Effector memory CD8-positive, alpha-beta T cell (primary cell): ENCODE results near the gene PAX9.

Experiments
- ATAC-seq: fragments of 150-1000 bp; cut with Tn5 transposase; replicated peaks from 2 replicates; pipeline ENCODE4 v1.10.0; 2021; ENCODE audit warnings: mild to moderate bottlenecking, moderate library complexity
- DNase-seq, 3 experiments: peaks; one replicate each; pipeline ENCODE4 v3.0.0; 2021
- H3K27ac Mint-ChIP-seq, 2 donors: one replicate each; pipeline ENCODE4 v1.8.0; 2022; ENCODE audit warnings: mild to moderate bottlenecking in 2 of 2, mixed read lengths in 2 of 2, moderate library complexity in 2 of 2
- H3K27me3 Mint-ChIP-seq, 2 donors: one replicate each; pipeline ENCODE4 v1.8.0; 2022; ENCODE audit warnings: mixed read lengths in 2 of 2
- H3K36me3 Mint-ChIP-seq: one replicate; pipeline ENCODE4 v1.8.0; 2022; ENCODE audit warnings: mild to moderate bottlenecking, moderate library complexity, mixed read lengths; ENCODE audit not compliant: insufficient read depth
- H3K4me1 Mint-ChIP-seq, 2 donors: one replicate each; pipeline ENCODE4 v1.8.0; 2022; ENCODE audit warnings: low read depth in 2 of 2, mixed read lengths in 2 of 2
- H3K4me3 Mint-ChIP-seq, 2 donors: one replicate each; pipeline ENCODE4 v1.8.0; 2022; ENCODE audit warnings: mild to moderate bottlenecking in 2 of 2, mixed read lengths in 2 of 2, moderate library complexity in 2 of 2
- H3K9me3 Mint-ChIP-seq, 2 donors: one replicate each; pipeline ENCODE4 v1.8.0; 2022; ENCODE audit warnings: mixed read lengths in 2 of 2

The PAX9 gene

GRCh38 chr14:36649872-36650650, 11.6 kb upstream of the PAX9 start:
- Mint-ChIP-seq H3K4me1 (no peaks in the 10 kb centered on the region), H3K27me3 (peaks cover 67 to 69% of the 10 kb centered on the region in 2 donors), H3K36me3 (no peaks in the 10 kb centered on the region), H3K4me3 (no peak overlapping the region), H3K9me3 (no peaks in the 10 kb centered on the region), H3K27ac (no peak overlapping the region)
- DNase-seq (no peak), ATAC-seq (no peak)

- Mint-ChIP-seq H3K27ac (no peak overlapping the region), H3K4me3 (no peak overlapping the region), H3K9me3 (peaks cover 0 to 2% of the 10 kb centered on the region in 2 donors), H3K36me3 (no peaks in the 10 kb centered on the region), H3K27me3 (peaks cover 71 to 78% of the 10 kb centered on the region in 2 donors), H3K4me1 (peaks cover 4 to 5% of the 10 kb centered on the region in 2 donors)
- no peak for DNase-seq
- ATAC-seq: no peak
Measured at GRCh38 chr14:36652542-36653201, 9.0 kb upstream of the PAX9 start.

- Mint-ChIP-seq H3K36me3 (no peaks in the 10 kb centered on the region), H3K4me1 (peaks cover 4 to 5% of the 10 kb centered on the region in 2 donors), H3K9me3 (peaks cover 0 to 2% of the 10 kb centered on the region in 2 donors), H3K27ac (no peak overlapping the region), H3K4me3 (no peak overlapping the region), H3K27me3 (peaks cover 71 to 73% of the 10 kb centered on the region in 2 donors)
- DNase-seq (no peak), ATAC-seq (no peak)
Measured at GRCh38 chr14:36653413-36653812, 8.2 kb upstream of the PAX9 start.

- Mint-ChIP-seq H3K4me3 (no peak overlapping the region), H3K36me3 (no peaks in the 10 kb centered on the region), H3K27me3 (peaks cover 76 to 79% of the 10 kb centered on the region in 2 donors), H3K9me3 (peaks cover 0 to 2% of the 10 kb centered on the region in 2 donors), H3K4me1 (peaks cover 4 to 5% of the 10 kb centered on the region in 2 donors), H3K27ac (no peak overlapping the region)
- DNase-seq (no peak), ATAC-seq (no peak)
Measured at GRCh38 chr14:36653962-36654793, 7.5 kb upstream of the PAX9 start.

GRCh38 chr14:36654794-36655381, 6.8 kb upstream of the PAX9 start:
- H3K9me3 Mint-ChIP-seq: peaks cover 0 to 2% of the 10 kb centered on the region in 2 donors
- no peak overlapping the region for H3K4me3 Mint-ChIP-seq
- no peak for ATAC-seq
- peaks cover 83 to 86% of the 10 kb centered on the region in 2 donors for H3K27me3 Mint-ChIP-seq
- no peak overlapping the region for H3K27ac Mint-ChIP-seq
- H3K4me1 Mint-ChIP-seq: peaks cover 4 to 5% of the 10 kb centered on the region in 2 donors
- DNase-seq: no peak
- H3K36me3 Mint-ChIP-seq: no peaks in the 10 kb centered on the region

GRCh38 chr14:36655571-36655962, 6.1 kb upstream of the PAX9 start:
- DNase-seq (no peak), ATAC-seq (no peak)
- Mint-ChIP-seq H3K36me3 (no peaks in the 10 kb centered on the region), H3K4me1 (peaks cover 4 to 5% of the 10 kb centered on the region in 2 donors), H3K4me3 (no peak overlapping the region), H3K9me3 (peaks cover 0 to 2% of the 10 kb centered on the region in 2 donors), H3K27ac (no peak overlapping the region), H3K27me3 (peaks cover 87 to 90% of the 10 kb centered on the region in 2 donors)

- Mint-ChIP-seq H3K9me3 (peaks cover 0 to 2% of the 10 kb centered on the region in 2 donors), H3K36me3 (no peaks in the 10 kb centered on the region), H3K27ac (no peak overlapping the region), H3K27me3 (peaks cover 91 to 92% of the 10 kb centered on the region in 2 donors), H3K4me3 (peak overlapping the region in 1 of 2 donors; percentile 19), H3K4me1 (peaks cover 4 to 7% of the 10 kb centered on the region in 2 donors)
- DNase-seq (no peak), ATAC-seq (no peak)
Measured at GRCh38 chr14:36655963-36656686, 5.5 kb upstream of the PAX9 start.

GRCh38 chr14:36656687-36657398, 4.8 kb upstream of the PAX9 start:
- H3K27ac Mint-ChIP-seq: no peak overlapping the region
- DNase-seq (no peak), ATAC-seq (no peak)
- peaks cover 90 to 94% of the 10 kb centered on the region in 2 donors for H3K27me3 Mint-ChIP-seq
- H3K4me1 Mint-ChIP-seq: peaks cover 7 to 11% of the 10 kb centered on the region in 2 donors
- H3K4me3 Mint-ChIP-seq: peak overlapping the region in 1 of 2 donors; percentile 23
- no peaks in the 10 kb centered on the region for H3K36me3 Mint-ChIP-seq
- H3K9me3 Mint-ChIP-seq: peaks cover 0 to 2% of the 10 kb centered on the region in 2 donors

GRCh38 chr14:36657399-36658122, 4.1 kb upstream of the PAX9 start:
- H3K27ac Mint-ChIP-seq: no peak overlapping the region
- peaks cover 91 to 99% of the 10 kb centered on the region in 2 donors for H3K27me3 Mint-ChIP-seq
- DNase-seq (no peak), ATAC-seq (no peak)
- peak overlapping the region in 1 of 2 donors; percentile 23 for H3K4me3 Mint-ChIP-seq
- H3K4me1 Mint-ChIP-seq: peaks cover 7 to 14% of the 10 kb centered on the region in 2 donors
- peaks cover 0 to 2% of the 10 kb centered on the region in 2 donors for H3K9me3 Mint-ChIP-seq
- H3K36me3 Mint-ChIP-seq: no peaks in the 10 kb centered on the region

- no peak overlapping the region for H3K27ac Mint-ChIP-seq
- peaks cover 7 to 18% of the 10 kb centered on the region in 2 donors for H3K4me1 Mint-ChIP-seq
- H3K4me3 Mint-ChIP-seq: no peak overlapping the region
- H3K36me3 Mint-ChIP-seq: no peaks in the 10 kb centered on the region
- peaks cover 0 to 2% of the 10 kb centered on the region in 2 donors for H3K9me3 Mint-ChIP-seq
- peaks cover 90 to 99% of the 10 kb centered on the region in 2 donors for H3K27me3 Mint-ChIP-seq
- DNase-seq (no peak), ATAC-seq (no peak)
Measured at GRCh38 chr14:36658123-36659009, 3.3 kb upstream of the PAX9 start.
